ENCODE results near the gene PRR5L. TPM values are rescaled to one million over a fixed set of nuclear protein-coding genes. Genes with fewer than 3 reads are reported as not detected.
A peak's percentile ranks its signal among the peaks of the same experiment; 100 is the strongest.

Gene PRR5L
- total and polyA plus RNA-seq, 2 experiments from 2014 or later: 3.1 to 8.9 TPM

GRCh38 chr11:36508743-36509142, 212.7 kb downstream of the PRR5L start (continued):
- TF ChIP-seq ZNF462 (CRISPR knock-in tag; IDR thresholded peaks at IDR 0.05) (no peak), CREB1 (CRISPR knock-in tag; IDR thresholded peaks at IDR 0.05; ENCODE audit: low read depth) (no peak), EZH2phosphoT487 (IDR thresholded peaks at IDR 0.05; ENCODE audit: unreplicated experiment) (no peak)

GRCh38 chr11:36509201-36509639, 213.1 kb downstream of the PRR5L start:
- DNase-seq (ENCODE audit: low spot score): peak; percentile 35
- Mint-ChIP-seq H3K27me3 (ENCODE audit: insufficient read depth, low read depth, poor library complexity) (peaks cover 9% of the 10 kb centered on the region), H3K27ac (no peak overlapping the region), H3K9me3 (no peaks in the 10 kb centered on the region), H3K36me3 (ENCODE audit: low read depth) (no peaks in the 10 kb centered on the region), H3K4me3 (peak overlapping the region; percentile 93), H3K4me1 (peaks cover 10% of the 10 kb centered on the region; the same call in 2 of the 3 replicates)
- peak; percentile 5; the same call in 1 of the 3 replicates for ATAC-seq
- Histone ChIP-seq H3K27me3 (ENCODE audit: insufficient read depth) (peaks cover 9% of the 10 kb centered on the region; the same call in 1 of the 2 replicates), H2AFZ (peak overlapping the region; percentile 86), H3K4me2 (peak overlapping the region; percentile 77), H3K79me2 (replicated peaks; ENCODE audit: insufficient read depth) (peaks cover 16% of the 10 kb centered on the region), H3K27ac (ENCODE audit: low read depth) (no peak overlapping the region), H3K4me3 (peak overlapping the region; percentile 91), H3K36me3 (ENCODE audit: insufficient read depth) (no peaks in the 10 kb centered on the region), H3K9me2 (ENCODE audit: insufficient read depth) (no peaks in the 10 kb centered on the region), H4K20me1 (replicated peaks; ENCODE audit: insufficient read depth) (peaks cover 4% of the 10 kb centered on the region; the same call in 1 of the 2 replicates), H3K4me1 (ENCODE audit: insufficient read depth) (no peaks in the 10 kb centered on the region), H3F3A (replicated peaks; ENCODE audit: low read depth) (no peaks in the 10 kb centered on the region; the same call in 1 of the 2 replicates)
- no peak for TF ChIP-seq STAT1 (IDR thresholded peaks at IDR 0.05; ENCODE audit: unreplicated experiment)
- TF ChIP-seq NANOG (IDR thresholded peaks at IDR 0.05; ENCODE audit: borderline replicate concordance): no peak
- TF ChIP-seq ZNF331 (CRISPR knock-in tag; IDR thresholded peaks at IDR 0.05; ENCODE audit: low read depth): no peak
- TF ChIP-seq JUNB (IDR thresholded peaks at IDR 0.05; ENCODE audit: unreplicated experiment): no peak
- no peak for TF ChIP-seq EZH2 (IDR thresholded peaks at IDR 0.05; ENCODE audit: low read depth, unreplicated experiment)
- no peak for TF ChIP-seq ZNF114 (CRISPR knock-in tag; IDR thresholded peaks at IDR 0.05)
- TF ChIP-seq POLR2AphosphoS5 (IDR thresholded peaks at IDR 0.05; ENCODE audit: low read depth): no peak
- no peak for TF ChIP-seq ETS1 (IDR thresholded peaks at IDR 0.05)
- no peak for TF ChIP-seq CTCF (conservative IDR thresholded peaks at IDR 0.05; ENCODE audit: low read depth in 2 of 2)
- no peak for TF ChIP-seq CREB1 (CRISPR knock-in tag; IDR thresholded peaks at IDR 0.05; ENCODE audit: low read depth)
- TF ChIP-seq REST (IDR thresholded peaks at IDR 0.05; ENCODE audit: unreplicated experiment): no peak

Measured in GM23338 (cell line).